Activated naive CD8-positive, alpha-beta T cell treated with anti-CD3 and anti-CD28 coated beads, Interleukin-2, amount 10 ng/mL, durations not matched to agents 7 days and 5 days (primary cell): ENCODE data around the gene CTNNA1. TPM values are rescaled to one million over a fixed set of nuclear protein-coding genes. Genes with fewer than 3 reads are reported as not detected.

Source experiments
- ATAC-seq: fragments of 150-1000 bp; cut with Tn5 transposase; one replicate; pipeline ENCODE4 v1.10.0; 2021; ENCODE audit warnings: low read depth, moderate library complexity
- POLR2A ChIA-PET: fragments of 350-600 bp; sonication (Branson Sonifier 250); formaldehyde crosslinking; loops from one replicate; lab custom pipeline; 2021; ENCODE audit warnings: antibody characterized with exemption; lab: Charles Lee
- DNase-seq: peaks from one replicate; pipeline ENCODE4 v3.0.0; 2021
- H3K27ac Mint-ChIP-seq: one replicate; pipeline ENCODE4 v1.8.0; 2022; ENCODE audit warnings: mild to moderate bottlenecking, mixed read lengths
- H3K27me3 Mint-ChIP-seq: one replicate; pipeline ENCODE4 v1.8.0; 2022; ENCODE audit warnings: mild to moderate bottlenecking, moderate library complexity, mixed read lengths
- H3K36me3 Mint-ChIP-seq: one replicate; pipeline ENCODE4 v1.8.0; 2021; ENCODE audit warnings: mild to moderate bottlenecking, mixed read lengths
- H3K4me1 Mint-ChIP-seq: one replicate; pipeline ENCODE4 v1.8.0; 2021; ENCODE audit warnings: mixed read lengths
- H3K4me3 Mint-ChIP-seq: one replicate; pipeline ENCODE4 v1.8.0; 2022; ENCODE audit warnings: mild to moderate bottlenecking, moderate library complexity, mixed read lengths
- H3K9me3 Mint-ChIP-seq: one replicate; pipeline ENCODE4 v1.8.0; 2021; ENCODE audit warnings: mixed read lengths
- total RNA-seq, 2 experiments: library from RNA; stranded (reverse); gene quantifications; one replicate each; pipeline ENCODE4 v1.2.3, GENCODE V29; 2021

CTNNA1 gene
- total RNA-seq, 2 experiments from 2014 or later: 23.1 to 24.2 TPM

DNA sequence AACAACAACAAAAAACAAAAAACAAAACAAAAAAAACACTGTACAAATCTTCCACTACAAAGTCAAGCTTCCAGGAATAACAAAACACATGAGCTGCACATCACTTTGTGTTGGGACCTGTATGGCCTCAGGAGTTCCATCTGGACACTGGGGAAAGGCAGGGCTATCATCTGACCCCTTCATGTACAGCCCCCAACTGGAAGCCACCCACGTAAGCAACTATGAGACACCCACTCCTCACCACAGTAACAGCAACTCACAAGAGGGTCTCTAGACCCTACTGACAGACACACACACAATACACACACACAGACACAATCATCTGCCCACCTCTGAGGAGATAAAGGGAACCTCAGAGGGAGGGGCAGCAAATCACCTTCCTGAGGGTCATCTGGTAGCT, 203.6 kb downstream of the CTNNA1 start:
- POLR2A ChIA-PET: no interaction called here
- no peak overlapping the region for H3K4me3 Mint-ChIP-seq

DNA sequence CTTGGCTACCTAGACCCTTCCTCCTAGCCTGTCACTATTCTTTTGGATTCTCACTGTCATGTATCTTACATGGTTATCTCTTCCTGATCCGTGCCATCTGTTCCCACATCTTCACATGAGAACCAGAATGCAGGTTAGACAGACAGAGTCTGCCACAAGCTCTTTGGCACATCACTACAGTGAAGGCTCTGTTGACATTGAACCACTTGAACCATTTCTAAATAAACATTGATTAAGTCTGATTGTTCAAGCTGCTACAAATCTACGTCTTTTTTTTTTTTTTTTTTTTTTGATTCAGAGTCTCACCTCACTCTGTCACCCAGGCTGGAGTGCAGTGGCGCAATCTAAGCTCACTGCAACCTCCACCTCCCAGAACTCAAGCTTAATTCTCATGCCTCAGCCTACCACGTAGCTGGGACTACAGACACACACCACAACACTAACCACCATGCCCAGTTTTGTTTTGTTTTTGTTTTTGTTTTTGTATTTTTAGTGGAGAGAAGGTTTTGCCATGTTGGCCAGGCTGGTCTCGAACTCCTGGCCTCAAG, 207.0 kb downstream of the CTNNA1 start:
- Mint-ChIP-seq H3K27ac (no peak overlapping the region), H3K36me3 (no peaks in the 10 kb centered on the region), H3K4me1 (no peaks in the 10 kb centered on the region), H3K9me3 (no peaks in the 10 kb centered on the region), H3K4me3 (no peak overlapping the region), H3K27me3 (no peaks in the 10 kb centered on the region)
- POLR2A ChIA-PET: interaction anchor here (0.7 kb wide), 1 partner anchor 400 kb away, joined by 4 read pairs; no protein-coding TSS in a partner anchor
- ATAC-seq: no peak
- DNase-seq: no peak

More for the DNA sequence above, 203.6 kb downstream of the CTNNA1 start:
- Mint-ChIP-seq H3K4me1 (peaks cover 11% of the 10 kb centered on the region), H3K27ac (no peak overlapping the region), H3K36me3 (no peaks in the 10 kb centered on the region), H3K9me3 (no peaks in the 10 kb centered on the region), H3K27me3 (no peaks in the 10 kb centered on the region)
- DNase-seq (no peak), ATAC-seq (no peak)

DNA sequence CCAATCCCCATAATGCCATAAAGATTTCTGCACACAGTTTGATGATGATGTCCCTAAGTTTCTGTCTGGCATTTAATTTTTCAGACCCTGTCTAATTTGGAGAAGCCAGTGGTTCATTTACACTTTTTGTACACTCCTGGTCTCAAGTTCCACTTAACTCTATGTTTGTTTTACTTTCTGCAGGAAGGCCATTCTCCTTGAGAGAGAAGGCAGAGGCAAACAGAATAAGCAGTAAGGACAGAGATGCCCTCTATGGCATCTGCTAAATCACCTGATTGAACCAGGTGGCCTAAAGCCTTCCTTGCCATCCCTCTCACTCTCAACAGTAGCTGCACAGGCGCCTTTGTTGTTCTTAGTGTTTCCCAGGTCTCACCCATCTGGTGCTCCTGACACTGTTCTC, 208.0 kb downstream of the CTNNA1 start:
- no peak for DNase-seq
- H3K9me3 Mint-ChIP-seq: no peaks in the 10 kb centered on the region
- no peak overlapping the region for H3K4me3 Mint-ChIP-seq
- POLR2A ChIA-PET: no interaction called here
- ATAC-seq: no peak
- H3K36me3 Mint-ChIP-seq: no peaks in the 10 kb centered on the region
- no peak overlapping the region for H3K27ac Mint-ChIP-seq
- no peaks in the 10 kb centered on the region for H3K4me1 Mint-ChIP-seq
- no peaks in the 10 kb centered on the region for H3K27me3 Mint-ChIP-seq

DNA sequence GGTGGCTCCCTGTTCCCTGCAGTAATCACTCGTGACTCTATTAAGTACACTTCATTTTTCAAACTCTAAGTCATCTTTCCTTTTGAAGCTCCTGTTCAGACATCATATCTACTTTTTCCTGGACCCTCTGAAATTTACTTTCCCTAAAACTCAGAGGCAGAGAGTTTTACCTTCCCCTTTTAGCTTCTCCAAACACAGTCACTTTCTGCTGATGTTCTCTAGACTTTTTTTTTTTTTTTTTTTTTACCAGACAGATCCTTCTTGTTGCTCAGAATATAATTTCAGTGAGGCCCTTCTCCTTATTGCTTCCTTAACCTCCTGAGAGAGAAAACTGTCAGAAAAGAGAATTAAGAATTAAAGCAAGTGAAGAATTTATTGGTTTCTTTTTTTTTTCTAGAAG, 208.5 kb downstream of the CTNNA1 start:
- ATAC-seq (no peak), DNase-seq (no peak)
- Mint-ChIP-seq H3K36me3 (no peaks in the 10 kb centered on the region), H3K27ac (no peak overlapping the region), H3K27me3 (no peaks in the 10 kb centered on the region), H3K9me3 (no peaks in the 10 kb centered on the region), H3K4me1 (no peaks in the 10 kb centered on the region), H3K4me3 (no peak overlapping the region)
- POLR2A ChIA-PET: no interaction called here

DNA sequence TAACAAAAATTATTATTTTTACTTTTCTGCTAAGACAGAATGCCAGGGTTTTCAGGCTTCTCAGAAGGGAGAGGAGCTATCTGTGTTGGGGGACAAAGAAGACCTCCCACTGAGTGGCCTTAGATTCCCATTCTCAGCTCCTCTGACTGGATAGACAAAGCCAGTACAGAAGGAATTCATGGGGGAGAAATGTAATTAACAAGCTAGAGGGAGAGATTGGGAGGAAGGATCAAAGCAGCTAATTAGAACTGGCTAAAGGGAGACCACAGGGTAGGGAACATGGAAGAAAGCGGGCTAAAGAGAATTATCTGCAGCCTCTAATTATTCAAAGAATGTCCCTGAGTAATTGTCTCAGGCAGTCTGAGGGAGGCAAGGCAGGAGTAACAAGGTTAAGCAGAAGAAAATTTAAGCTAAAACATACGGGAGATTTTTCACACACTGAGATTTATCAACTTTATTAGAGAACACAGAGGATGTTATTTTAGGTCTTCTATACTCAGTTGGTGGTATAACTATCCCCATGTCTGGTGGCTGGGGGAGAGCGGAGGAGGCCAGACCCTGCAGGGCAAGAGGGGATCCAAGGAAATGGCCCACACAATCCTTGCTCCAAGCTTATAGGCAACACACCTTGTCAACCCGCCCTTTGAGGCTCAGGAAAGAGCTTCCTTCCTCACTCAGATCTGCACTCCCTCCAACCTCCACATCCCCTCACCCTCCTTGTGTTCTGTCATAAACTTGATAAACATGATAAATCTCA, 209.6 kb downstream of the CTNNA1 start:
- Mint-ChIP-seq H3K4me3 (no peak overlapping the region), H3K4me1 (no peaks in the 10 kb centered on the region), H3K36me3 (no peaks in the 10 kb centered on the region), H3K9me3 (no peaks in the 10 kb centered on the region), H3K27me3 (no peaks in the 10 kb centered on the region), H3K27ac (no peak overlapping the region)
- POLR2A ChIA-PET: no interaction called here
- no peak for ATAC-seq
- DNase-seq: no peak

DNA sequence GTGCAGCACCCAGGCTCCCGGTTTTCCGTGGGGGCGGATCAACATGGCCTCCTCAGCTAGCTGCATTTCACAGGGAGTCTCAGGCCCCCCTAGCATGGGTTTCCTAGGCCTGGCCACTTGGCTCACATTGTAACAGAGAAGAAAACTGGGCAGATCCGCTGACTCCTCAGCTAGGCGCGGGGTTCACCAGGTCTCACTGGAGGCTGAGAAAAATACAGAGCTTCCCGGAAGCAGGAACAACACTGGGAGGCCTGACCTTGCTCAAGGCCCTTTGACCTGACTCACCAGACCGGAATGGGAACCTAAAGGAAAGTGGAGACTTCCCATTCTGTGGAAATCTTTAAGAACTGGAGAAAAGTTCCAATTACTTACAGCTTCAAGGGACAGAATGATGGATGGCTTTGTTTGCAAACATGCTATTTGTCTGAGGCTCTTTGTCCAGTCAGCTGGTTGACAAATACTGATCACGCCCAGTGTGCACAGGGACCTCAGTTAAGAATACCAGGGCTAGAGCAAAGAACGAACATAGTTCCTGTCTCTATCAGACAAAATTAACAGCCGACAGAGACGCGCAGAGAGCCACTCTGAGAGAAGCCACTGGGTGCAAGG, 210.6 kb downstream of the CTNNA1 start:
- POLR2A ChIA-PET: no interaction called here
- Mint-ChIP-seq H3K27me3 (no peaks in the 10 kb centered on the region), H3K9me3 (no peaks in the 10 kb centered on the region), H3K4me1 (no peaks in the 10 kb centered on the region), H3K36me3 (no peaks in the 10 kb centered on the region), H3K27ac (no peak overlapping the region), H3K4me3 (no peak overlapping the region)
- ATAC-seq (no peak), DNase-seq (no peak)

DNA sequence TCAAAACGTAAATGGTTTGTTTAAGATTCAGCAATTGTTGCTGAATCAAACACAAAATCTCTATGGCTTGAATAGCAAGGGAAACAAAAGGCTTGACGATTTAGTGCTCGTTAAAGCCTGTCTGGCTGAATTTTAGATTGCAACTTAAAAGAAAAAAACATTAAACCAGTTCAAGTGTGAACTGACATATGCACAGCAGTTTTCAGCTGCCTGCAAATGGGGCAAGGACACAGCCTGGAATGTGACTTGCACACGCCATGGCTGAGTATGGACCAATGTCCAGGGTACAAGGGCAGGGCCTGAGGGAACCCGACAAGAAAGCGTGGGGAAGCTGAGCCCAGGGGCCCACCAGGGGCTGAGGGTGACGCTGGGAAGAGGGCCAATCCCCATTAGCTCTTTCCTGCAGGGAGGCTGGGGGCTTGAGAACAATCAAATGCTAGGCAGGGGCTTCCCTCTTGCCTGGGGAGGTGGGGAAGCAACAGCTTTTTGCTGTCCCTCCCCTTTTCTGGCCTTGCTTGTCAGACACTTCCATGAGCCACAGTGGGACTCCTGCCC, 211.5 kb downstream of the CTNNA1 start:
- ATAC-seq (no peak), DNase-seq (no peak)
- no peak overlapping the region for H3K4me3 Mint-ChIP-seq
- POLR2A ChIA-PET: no interaction called here
- H3K36me3 Mint-ChIP-seq: no peaks in the 10 kb centered on the region
- no peak overlapping the region for H3K27ac Mint-ChIP-seq
- no peaks in the 10 kb centered on the region for H3K27me3 Mint-ChIP-seq
- H3K9me3 Mint-ChIP-seq: no peaks in the 10 kb centered on the region
- H3K4me1 Mint-ChIP-seq: no peaks in the 10 kb centered on the region

DNA sequence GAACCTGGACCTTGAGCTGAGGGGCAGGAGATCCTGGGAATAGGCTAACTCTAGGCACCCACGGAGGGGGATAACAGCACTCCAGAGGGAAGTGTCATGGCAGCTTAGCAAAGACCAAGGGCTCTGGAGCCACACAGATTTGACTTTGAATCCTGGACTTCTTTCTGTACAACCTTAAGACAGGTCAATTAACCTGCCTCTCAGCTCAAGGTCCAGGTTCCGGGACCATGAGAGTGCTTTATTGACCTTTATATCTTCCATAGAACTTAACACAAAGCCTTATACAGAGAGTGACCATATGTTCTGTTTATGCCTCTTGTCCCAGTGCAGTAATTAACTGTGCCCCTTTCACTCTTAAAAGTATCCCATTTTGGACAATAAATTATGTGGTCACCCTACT, 212.4 kb downstream of the CTNNA1 start:
- ATAC-seq (no peak), DNase-seq (no peak)
- no peaks in the 10 kb centered on the region for H3K36me3 Mint-ChIP-seq
- no peak overlapping the region for H3K4me3 Mint-ChIP-seq
- H3K27ac Mint-ChIP-seq: no peak overlapping the region
- no peaks in the 10 kb centered on the region for H3K27me3 Mint-ChIP-seq
- H3K4me1 Mint-ChIP-seq: no peaks in the 10 kb centered on the region
- H3K9me3 Mint-ChIP-seq: no peaks in the 10 kb centered on the region
- POLR2A ChIA-PET: no interaction called here

DNA sequence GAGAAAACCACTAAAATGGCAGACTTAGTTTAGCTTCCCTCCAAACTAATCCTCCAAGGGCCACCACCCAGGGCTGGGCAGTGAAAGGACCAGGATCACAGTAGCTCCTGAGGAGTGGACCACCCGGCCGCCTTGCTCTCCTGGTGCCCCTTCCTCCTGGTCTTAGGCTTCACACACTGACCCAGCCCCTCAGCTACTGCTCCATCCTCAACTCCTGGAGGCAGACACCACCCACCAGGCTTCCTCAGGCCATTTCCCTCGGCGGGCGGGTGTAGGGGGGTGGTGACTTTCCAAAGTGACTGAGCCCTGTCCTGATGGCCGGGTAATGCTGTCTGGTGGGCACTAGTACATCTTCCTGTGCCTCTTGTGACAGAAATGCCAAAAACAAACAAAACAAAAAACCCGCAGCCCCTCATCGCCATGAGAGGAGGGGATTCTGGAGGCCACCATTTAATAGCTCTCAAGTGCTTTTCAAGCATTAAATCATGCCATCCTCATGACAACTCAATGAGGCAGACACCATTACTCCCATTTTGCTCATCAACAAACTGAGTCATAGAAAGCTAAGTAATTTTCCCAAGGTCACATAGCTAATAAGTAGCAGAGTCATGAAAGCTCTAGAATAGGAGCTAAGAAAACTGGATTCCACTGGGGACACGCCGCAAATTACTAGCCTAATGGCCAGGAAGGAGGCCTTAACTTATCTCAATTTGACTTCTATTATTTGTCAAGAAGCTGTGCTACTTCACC, 213.2 kb downstream of the CTNNA1 start:
- Mint-ChIP-seq H3K36me3 (no peaks in the 10 kb centered on the region), H3K9me3 (no peaks in the 10 kb centered on the region), H3K27ac (no peak overlapping the region), H3K27me3 (no peaks in the 10 kb centered on the region), H3K4me3 (no peak overlapping the region), H3K4me1 (no peaks in the 10 kb centered on the region)
- POLR2A ChIA-PET: no interaction called here
- ATAC-seq: no peak
- no peak for DNase-seq

DNA sequence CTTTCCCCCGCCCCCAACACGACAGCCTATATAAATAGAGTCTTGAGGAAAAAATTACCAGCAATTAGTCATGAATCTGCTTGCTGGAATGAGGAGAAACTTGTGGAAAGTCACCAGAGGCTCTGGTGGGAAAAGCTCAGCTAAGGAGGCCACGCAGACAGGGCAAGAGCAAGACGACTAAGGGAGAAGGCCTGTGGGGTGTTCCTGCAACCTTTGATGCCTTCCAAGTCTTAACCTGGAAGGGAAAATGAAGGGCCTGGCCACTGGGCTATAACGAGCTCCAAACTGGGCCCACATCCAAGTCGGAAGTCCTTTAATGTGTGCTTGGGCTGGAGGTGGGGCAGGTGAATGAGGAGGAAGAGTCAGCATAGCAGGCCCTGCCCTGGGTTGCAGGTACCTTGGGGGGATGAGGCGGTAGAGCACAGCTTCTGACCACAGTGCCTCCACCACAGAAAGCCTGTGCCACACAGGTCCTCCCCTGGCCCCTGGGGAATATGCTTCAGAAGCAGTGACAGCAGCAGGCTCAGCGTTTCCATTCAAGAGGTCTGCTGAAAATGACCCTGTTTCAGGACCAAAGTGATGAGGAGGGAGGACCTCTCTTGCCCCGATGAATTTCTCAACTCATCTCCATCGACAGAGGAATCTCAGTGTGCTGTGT, 214.7 kb downstream of the CTNNA1 start:
- H3K4me3 Mint-ChIP-seq: no peak overlapping the region
- POLR2A ChIA-PET: interaction anchor here (0.7 kb wide), 1 partner anchor 55 kb away, joined by 3 read pairs; no protein-coding TSS in a partner anchor
- DNase-seq (no peak), ATAC-seq (no peak)
- no peaks in the 10 kb centered on the region for H3K27me3 Mint-ChIP-seq
- no peaks in the 10 kb centered on the region for H3K36me3 Mint-ChIP-seq
- no peak overlapping the region for H3K27ac Mint-ChIP-seq
- H3K4me1 Mint-ChIP-seq: no peaks in the 10 kb centered on the region
- H3K9me3 Mint-ChIP-seq: no peaks in the 10 kb centered on the region

DNA sequence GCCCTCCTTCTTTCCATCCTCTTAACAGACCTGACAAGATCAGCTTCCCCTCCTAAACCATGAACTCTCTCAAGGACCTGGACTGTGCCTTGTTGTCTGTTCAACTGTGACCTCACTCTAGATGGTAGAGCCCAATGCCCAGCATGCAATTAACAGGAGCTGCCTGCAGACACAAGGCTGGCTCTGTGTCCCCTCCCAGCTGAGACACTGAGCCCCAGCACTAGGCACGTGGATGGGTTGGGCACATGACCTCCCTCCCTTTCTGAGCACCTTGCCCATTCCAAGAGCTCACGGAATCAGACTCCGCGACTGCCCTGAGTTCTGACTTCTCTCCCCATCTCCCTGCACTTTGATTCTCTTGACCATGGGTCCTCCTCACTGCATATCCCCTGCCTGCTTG, 215.4 kb downstream of the CTNNA1 start:
- no peak overlapping the region for H3K4me3 Mint-ChIP-seq
- POLR2A ChIA-PET: no interaction called here
- no peak for DNase-seq
- no peaks in the 10 kb centered on the region for H3K9me3 Mint-ChIP-seq
- no peak for ATAC-seq
- no peaks in the 10 kb centered on the region for H3K36me3 Mint-ChIP-seq
- no peak overlapping the region for H3K27ac Mint-ChIP-seq
- no peaks in the 10 kb centered on the region for H3K27me3 Mint-ChIP-seq
- H3K4me1 Mint-ChIP-seq: no peaks in the 10 kb centered on the region

DNA sequence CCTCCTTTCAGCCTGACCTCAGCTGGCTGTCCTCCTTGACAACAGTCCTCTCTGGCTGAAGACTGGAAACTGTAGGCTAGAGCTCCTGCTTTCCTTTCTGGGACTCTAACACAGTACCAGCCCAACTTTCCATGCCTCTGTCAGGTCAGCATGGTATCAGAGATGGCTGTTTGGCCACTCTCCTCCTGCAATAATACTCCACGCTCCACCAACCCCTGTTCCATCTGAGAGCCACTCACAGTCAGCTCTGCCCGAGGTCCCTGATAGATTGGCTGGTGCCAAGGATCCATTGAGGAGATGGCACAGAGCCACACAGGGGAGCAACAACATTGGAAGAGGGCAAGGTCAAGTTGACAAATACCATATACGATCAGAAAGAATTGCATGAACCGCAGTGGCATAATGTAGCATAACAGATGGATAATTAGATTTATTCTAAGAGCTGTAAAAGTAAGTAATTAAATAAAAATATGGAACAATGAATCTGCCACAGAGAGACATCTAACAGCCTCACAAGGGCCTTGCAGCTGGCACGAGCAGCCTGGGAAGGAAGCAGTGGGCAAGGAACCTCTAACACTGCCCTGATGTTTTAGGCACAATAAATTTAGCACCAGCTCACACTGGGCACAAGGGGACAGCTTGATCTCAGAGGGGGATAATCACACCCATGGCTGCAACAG, 216.2 kb downstream of the CTNNA1 start:
- Mint-ChIP-seq H3K4me1 (peaks cover 2% of the 10 kb centered on the region), H3K36me3 (no peaks in the 10 kb centered on the region), H3K27ac (no peak overlapping the region), H3K27me3 (no peaks in the 10 kb centered on the region), H3K9me3 (no peaks in the 10 kb centered on the region), H3K4me3 (no peak overlapping the region)
- DNase-seq: no peak
- no peak for ATAC-seq
- POLR2A ChIA-PET: no interaction called here
